Fibroblast of the conjunctiva (primary cell): Measurements from ENCODE around the gene PPP1R13B.
"Not testable (repeated sequence)": the region's sequence is repeated elsewhere in the genome, so short reads cannot be mapped to it uniquely, and the experiment has no call there.

Experiments
- DNase-seq: peaks from one replicate; pipeline ENCODE4 v3.0.0-alpha.2; 2010; ENCODE audit warnings: low read depth

PPP1R13B gene

DNA sequence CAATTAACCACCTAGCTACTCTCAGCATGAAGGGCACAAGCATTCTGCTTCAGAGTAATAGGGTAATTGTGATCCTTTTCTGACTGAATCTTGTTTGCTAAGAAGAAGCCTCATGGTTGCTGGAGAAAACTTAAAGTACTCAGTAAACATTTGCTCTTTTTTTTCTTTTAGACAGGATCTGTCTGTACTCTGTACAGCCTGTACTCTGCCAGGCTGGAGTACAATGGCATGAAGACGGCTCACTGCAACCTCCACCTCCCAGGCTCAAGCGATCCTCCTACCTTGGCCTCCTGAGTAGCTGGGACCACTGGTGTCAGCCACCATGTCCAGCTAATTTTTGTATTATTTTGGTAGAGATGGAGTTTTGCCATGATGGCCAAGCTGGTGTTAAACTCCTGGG is 12.4 kb downstream of the PPP1R13B start:
- no peak for DNase-seq

DNA sequence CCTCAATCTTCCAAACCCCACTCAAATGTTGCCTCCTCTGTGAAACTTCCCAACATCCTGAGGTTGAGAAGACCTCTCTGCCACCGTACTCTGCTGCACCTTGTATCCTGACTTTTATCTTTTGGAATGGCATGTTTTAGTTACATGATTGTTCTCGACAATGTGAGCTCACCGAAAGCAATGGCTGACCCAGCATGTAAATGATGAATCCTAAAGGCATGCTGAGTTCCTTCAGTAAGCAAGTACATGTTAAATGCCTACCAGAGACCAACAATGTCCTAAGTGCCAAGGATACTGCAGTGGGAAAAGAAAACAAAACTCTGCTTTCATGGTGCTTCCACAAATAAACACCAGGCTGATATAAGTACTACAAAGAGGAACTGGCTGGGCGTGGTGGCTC is 13.7 kb downstream of the PPP1R13B start:
- no peak for DNase-seq

DNA sequence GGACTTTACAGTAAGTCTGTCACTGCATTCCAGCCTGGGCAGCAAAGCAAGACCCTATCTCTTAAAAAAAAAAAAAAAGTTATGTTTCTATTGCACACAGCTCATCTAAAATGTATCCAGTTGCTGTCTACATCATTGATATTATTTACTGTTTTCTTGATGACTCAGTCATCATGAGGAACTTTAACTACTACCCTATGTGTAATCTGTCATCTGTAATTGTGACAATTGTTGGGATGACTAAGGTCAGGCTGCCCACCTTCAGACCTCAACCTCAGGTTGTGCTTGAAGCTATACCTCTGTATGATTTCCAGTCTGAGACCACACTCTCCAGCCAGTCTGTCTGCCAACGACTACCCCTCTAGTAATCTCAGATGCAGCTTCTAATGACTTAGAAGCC is 15.3 kb downstream of the PPP1R13B start:
- DNase-seq, result no peak

DNA sequence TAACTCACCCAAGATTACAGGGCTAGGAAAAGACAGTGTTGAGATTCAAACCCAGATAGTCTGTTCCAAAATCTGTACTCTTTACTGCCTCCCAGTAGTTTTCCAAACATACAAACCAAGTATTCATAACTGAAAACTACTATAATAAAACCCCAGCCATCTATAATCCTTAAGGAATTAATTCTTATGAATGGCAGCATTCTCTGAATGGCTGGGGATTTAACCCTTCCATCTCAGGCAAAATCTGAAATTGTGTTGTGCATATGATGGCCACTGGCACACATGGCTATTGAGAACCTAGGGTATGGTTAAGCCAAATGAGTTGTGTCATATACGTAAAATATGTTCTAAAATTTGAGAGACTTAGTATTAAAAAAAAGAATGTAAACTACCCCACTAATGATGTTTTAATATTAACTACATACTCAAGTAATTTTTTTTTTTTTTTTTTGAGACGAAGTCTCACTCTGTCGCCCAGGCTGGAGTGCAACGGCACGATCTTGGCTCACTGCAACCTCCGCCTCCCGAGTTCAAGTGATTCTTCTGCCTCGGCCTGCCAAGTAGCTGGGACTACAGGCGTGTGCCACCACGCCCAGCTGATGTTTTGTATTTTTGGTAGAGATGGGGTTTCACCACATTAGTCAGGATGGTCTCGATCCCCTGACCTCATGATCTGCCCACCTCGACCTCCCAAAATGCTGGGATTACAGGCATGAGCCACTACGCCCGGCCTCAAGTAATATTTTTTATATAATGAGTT is 16.7 kb downstream of the PPP1R13B start:
- no peak for DNase-seq

DNA sequence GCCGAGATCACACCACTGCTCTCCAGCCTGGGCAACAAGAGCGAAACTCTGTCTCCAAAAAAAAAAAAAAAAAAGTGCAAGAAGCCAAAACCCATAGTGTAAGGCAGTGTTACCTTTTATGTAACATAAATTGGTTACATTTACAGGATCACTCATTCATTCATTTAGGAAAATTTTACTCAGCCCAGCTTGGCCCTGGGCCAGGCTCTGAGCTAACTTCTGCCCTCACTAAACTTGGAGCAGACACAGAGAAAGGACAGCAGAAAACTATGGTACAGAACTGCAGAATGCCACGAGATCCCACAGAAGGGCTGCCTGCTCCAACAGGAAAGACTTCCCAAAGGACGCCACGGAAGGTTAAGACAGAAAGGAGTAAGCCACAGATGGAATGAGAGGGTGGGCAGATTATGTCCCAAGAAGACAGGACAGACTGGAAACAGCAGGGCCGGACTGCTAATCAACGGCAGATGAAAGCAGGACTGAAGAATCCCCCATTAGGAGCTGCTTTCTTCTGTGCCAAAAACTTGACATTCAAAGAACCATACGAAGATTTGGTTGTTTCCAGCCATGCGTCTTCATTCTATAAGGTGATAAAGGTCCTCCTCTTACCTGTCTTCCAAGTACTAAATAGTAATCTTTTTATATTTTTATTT is 18.9 kb downstream of the PPP1R13B start:
- DNase-seq, result peak; percentile 14

DNA sequence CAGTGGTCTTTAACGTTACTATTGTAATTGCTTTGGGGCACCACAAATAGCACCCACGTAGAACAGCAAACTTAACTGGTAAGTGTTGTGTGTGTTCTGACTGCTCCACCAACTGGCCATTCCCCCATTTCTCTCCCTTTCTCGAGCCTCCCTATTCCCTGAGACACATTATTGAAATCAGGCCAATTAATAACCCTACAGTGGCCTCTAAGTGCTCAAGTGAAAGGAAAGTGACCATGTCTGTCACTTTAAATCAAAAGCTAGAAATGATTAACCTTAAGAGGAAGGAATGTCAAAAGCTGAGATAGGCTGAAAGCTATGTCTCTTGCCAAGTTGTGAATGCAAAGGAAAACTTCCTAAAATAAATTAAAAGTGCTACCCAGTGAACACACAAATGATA is 22.3 kb downstream of the PPP1R13B start:
- no peak for DNase-seq

DNA sequence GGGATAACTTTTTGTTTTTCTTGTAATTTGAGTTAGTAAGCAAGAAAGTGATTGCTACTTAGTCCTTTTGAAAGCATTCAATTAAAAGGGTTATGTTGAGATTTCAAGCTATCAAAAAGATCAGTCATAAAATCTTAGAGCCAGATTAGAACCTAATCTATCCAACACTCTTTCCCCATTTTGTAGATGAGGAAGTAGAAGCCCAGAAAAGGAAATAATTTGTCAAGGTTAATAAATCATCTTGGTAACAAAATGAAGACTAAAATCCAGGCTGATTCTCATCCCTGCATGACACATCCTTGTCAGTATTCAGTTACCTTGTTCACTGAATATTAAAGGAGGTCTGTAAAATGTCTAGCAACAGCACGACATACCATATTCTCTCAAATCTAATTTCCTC is 26.5 kb downstream of the PPP1R13B start:
- no peak for DNase-seq

DNA sequence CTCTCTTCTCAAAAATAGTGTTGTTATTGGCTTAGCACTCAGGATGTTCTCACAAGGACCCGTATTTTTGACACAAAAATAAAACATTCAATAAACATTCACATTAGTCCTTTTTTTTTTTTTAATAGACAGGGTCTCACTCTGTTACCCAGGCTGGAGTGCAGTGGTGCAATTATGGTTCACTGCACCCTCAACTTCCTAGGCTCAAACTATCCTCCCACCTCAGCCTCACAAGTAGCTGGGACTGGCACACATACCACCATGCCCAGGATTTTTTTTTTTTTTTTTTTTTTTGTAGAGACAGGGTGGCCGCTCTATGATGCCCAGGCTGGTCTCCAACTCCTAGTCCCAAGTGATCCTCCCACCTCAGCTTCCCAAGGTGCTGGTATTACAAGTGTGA is 27.0 kb downstream of the PPP1R13B start:
- no peak for DNase-seq

DNA sequence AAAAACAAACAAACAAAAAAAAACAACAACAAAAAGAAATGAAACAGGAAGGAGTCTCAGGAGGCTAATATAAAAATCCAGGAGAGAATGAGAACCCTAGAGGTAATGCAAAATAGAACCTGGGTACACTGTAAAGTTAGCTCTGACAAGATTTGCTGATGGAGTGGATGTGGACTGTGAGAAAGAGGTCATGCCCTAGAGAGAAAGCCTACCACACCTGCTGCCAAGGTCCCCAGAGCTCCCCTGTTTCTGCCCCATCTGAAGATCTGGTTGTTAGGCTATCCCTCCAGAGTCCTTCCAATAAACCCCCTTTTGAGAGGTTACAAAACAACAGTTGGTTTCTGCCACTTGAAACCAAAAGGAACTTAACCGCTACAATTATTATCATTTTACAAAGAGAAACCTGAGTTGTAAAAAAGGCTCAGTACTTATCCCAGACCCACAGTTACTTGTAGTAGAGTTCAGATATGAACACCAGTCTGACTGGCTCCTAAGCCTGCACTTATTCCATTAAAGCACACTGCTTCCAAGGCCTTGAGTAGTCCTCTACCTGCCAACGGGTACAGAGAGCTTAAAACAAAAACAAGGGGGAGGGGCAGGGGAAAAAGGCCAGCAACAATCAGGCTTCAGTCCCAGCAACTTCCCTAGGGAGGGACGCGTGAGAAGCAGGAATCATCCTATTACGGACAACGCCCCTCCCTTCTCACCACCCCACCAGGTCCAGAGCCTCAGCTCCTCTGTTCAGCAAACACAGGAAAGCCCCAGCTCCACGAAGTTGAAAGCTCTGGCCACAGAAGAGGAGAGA is 27.7 kb downstream of the PPP1R13B start:
- DNase-seq, result peak; percentile 12

DNA sequence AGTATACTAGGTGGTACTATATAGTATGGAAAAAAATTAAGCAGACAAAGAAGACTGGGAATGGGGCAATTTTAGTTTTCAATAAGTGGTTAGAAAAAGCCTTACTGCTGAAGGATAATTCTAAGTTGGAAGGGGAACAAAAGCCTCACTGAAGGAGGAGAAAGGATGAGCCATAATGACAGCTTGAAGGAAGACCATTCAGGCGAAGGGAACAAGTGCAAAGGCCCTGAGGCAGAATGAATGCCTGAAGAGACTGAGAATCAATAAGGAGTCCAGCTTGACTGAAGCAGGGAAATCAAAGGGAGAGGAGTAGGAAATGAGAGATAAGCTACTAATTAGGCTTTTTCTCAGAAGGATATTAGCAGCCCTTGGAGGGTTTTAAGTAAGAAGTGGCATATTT is 28.5 kb downstream of the PPP1R13B start:
- DNase-seq, result no peak

DNA sequence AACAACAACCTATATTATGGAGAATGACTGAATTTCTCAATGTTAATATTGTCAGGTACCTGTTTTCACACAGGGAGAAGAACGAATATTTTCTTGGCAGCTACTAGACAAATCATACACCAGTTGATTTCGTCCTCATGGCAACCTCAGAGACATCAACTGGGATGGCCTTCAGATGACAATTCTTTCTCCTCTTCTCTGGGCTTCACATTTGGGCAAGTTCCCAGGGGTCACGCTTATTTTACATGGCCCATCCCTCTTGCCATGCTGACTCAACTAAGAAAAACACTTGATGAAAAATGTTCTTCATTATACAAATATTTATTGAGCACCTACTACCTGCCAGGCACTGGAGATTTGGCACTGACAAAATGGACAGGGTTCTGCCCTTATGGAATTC is 29.0 kb downstream of the PPP1R13B start:
- no peak for DNase-seq

DNA sequence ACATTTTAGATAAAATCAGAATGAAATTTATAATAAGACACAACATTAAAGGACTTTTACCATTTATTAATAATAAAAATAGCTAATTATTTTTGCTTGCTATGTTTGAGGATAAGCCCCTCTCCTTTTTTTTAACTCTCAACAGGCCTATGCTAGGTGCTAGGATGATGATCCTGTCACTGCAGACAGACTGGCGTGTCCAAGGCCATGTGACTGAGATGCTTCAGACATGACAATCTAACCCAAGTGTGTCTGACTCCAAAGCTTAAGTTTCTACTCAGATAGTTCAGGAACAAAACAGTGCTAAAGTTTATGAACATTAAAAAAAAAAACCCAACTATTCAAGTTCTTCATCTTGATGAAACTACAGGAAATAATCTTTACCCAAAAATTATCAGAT is 29.8 kb downstream of the PPP1R13B start:
- no peak for DNase-seq

DNA sequence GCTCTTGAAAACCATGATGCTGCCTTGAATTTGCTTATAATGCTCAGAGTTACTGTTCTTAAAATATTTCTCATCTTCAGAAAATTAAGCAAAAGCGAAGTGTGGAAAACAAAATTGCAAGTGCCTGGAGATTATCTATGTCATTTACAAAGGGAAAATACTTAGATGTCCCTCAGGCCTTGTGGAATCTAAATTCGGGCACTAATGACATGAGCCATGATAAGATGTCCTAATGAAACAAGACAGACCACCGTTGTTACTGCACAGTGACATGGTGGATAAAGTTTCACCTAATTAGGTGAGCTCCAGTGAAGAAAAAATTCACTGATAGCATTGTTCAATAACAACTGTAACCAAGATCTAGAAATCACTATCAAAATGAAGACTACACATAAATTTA is 30.4 kb downstream of the PPP1R13B start:
- DNase-seq, result no peak

DNA sequence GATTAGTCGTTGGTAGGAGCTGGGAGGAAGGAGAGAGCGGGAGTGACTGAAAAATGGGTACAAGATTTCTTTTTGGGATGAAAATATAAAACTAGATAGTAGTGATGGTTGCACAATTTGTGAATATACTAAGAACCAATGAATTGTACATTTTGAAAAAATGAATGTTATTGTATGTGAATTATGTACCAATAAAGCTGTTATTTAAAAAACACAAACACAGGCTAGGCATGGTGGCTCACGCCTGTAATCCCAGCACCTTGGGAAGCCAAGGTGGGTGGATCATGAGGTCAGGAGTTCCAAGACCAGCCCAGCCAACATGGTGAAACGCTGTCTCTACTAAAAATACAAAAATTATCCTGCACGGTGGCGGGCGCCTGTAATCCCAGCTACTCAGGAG is 32.1 kb downstream of the PPP1R13B start:
- DNase-seq, result no peak

DNA sequence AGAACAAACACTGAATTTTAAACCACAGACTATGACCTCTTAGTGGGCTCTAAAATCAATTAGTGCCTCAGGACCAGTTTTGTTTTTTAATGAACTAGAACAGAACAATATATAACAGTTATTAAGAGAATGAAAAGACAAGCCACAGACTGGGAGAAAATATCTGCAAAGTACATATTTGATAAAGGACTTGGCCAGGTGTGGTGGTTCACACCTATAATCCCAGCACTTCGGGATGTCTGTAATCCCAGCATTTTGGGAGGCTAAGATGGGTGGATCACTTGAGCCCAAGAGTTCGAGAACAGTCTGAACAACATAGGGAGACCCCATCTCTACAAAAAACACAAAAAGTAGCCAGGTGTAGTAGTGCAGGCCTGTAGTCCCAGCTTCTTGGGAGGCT is 36.2 kb downstream of the PPP1R13B start:
- no peak for DNase-seq

DNA sequence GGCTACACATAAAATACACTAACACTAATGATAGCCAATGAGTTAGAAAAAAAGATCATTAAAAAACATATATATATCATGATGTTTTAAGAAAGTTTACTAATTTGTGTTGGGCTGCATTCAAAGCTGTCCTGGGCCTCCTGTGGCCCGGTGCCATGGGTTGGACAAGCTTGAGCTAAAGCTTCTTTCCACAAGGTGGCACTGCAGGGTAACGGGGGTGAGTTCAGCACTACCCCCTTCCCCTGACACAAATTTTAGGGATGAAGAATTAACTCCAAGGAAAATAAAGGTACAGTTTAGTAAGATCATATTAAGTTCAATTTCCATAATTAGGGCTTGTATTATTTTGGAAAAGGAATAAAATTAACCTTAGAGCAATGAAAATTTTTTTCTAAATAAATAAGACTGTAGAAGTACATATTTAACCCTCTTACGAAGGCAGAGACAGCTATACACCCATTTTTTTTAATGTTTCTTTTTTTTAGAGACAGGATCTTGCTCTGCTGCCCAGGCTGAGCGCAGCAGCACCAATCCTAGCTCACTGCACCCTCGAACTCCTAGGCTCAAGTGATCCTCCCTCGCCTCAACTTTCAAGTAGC is 38.9 kb downstream of the PPP1R13B start:
- DNase-seq, result peak; percentile 65

DNA sequence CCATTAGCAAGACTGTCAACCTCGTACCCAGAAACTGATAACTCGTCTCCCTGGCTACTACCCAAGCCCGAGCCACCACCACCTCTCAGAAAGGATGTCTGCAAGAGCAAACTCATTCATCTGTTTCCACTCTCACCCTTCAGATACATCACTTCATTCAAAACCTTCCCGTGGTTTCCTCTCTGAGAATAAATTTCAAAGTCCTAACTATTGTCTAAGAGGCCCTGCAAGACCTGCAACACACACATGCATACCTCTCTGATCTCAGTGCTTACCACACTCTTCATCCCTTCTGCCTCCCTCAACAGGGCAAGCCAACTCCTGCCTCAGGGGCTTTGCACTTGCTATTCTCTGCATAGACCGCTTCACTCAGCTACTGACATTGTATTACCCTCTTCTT is 40.6 kb downstream of the PPP1R13B start:
- no peak for DNase-seq

DNA sequence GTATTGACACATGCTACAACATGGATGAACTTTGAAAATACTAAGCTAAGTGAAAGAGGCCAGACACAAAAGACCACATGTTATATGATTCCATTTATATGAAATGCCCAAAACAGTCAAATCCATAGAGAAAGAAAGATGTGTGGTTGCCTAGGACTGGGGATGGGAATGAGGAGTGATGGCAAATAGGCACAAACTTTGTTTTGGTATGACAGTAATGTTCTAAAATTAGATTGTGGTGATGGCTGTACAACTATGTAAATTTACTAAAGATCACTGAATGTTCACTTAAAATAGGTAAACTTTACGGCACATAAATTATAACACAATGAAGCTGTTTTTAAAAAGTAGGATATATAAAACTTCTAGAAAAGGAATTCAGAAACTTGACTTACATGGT is 41.7 kb downstream of the PPP1R13B start:
- no peak for DNase-seq

DNA sequence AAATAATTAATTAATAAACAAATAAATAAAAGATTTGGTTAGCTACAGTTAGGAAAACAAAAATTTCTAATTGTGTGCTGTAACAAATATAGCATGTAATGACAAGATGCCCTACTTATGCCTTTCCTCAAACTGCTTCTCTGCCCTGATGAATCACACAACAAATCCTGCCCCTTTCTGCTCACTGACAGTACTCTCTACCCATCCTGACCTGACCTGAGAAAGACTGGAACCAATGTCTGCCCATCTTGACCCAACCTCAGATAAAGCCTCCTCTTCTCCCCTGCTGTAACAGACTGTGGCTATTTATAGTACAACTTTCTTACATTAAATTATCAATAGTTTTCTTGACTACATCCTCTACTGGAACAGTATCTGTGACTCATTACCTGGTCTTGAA is 43.7 kb downstream of the PPP1R13B start:
- no peak for DNase-seq

DNA sequence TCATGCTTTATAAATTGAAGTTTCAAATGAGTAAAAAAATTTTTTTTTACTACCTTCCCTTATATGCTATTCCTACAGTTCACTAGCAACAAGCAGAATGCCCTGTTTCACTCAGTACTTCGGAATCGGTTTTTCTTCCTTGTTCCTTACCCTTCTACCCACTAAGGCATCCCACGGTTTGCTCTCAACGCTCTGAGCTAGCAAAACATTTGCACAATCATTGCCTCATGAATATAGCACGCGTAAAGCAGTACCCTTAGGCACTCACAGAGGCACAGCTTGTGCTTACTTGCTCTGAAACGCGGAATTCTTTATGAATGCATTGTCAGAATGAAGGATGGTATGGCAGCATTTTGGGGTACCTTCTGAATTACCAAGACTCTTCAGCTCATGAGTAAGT is 45.0 kb downstream of the PPP1R13B start:
- no peak for DNase-seq

DNA sequence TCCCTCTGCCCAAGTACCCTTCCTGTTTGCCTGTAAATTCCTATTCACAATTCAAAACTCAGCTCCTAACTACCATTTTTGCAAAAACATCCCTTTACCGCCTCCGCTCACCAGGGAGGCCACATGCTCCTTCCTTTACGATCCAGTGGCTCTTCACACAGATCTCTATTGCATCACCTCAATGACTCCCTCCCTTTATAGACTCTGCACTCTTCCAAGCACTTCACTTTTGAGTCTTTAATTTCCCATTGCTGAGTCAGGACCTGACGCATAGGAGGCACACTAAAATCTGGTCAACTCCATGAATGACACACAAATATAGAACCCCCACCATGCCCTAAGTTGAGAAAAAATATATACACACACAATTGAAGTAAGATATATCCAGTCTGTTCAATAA is 45.9 kb downstream of the PPP1R13B start:
- peak; percentile 14 for DNase-seq

DNA sequence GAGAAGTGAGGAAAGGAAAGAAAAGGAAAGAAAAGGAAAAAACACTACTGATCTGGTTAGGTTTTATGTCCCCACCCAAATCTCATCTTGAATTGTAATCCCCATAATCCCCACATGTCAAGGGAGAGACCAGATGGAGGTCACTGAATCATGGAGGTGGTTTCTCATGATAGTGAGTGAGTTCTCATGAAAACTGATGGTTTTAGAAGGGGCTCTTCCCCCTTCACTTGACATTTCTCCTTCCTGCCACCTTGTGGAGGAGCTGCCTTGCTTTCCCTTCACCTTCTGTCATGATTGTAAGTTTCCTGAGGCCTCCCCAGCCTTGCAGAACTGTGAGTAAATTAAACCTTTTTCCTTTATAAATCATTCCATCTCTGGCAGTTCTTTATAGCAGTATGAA is 54.2 kb downstream of the PPP1R13B start:
- not testable (repeated sequence) for DNase-seq

DNA sequence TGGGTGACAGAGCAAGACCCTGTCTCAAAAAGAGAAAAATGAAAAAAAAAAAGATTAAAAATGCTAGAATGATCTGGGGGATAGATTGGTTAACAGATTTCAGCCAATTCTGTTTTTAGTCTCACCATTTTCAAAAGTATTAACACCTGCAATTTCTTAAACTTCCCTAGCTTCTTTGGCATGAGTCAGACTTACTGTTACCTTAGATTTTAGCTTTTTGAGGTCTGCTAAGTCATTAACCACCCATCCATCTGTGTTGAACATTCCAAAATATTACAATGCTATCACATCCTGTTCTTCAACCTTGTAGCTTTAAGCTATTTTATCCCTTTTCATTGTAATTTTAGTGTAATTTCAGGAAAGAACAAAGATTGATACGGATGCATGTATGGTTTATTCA is 59.3 kb downstream of the PPP1R13B start:
- DNase-seq, result no peak
